Renal cortical epithelial cell (primary cell): ENCODE data around the gene WDR20. TPM values are rescaled to one million over a fixed set of nuclear protein-coding genes. Genes with fewer than 3 reads are reported as not detected.
"Not testable (repeated sequence)": the region's sequence is repeated elsewhere in the genome, so short reads cannot be mapped to it uniquely, and the experiment has no call there.

Experiments used
- DNase-seq: peaks from one replicate; pipeline ENCODE4 v3.0.0-alpha.2; 2011; ENCODE audit warnings: low read depth
- total RNA-seq: library from RNA; depleted of rRNA; stranded (reverse); fragments of >200 nt; gene quantifications from 2 replicates; pipeline ENCODE4 v1.2.3, GENCODE V29; 2014

WDR20 gene
- total RNA-seq, 1 donor from 2014 or later, result 25.3 TPM

DNA sequence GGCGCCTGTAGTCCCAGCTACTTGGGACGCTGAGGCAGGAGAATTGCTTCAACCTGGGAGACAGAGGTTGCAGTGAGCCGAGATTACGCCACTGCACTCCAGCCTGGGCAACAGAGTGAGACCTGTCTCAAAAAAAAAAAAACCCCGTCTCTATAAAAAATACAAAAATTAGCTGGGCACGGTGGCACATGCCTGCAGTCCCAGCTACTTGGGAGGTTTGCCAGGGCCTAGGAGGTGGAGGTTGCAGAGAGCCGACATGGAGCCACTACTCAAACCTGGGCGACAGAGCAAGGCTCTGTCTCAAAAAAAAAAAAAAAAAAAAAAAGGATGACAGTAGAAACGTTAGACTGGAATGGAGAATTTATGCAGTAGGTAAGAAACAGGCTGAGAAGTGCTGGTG lies 5.7 kb upstream of the WDR20 start:
- DNase-seq, result not testable (repeated sequence)

DNA sequence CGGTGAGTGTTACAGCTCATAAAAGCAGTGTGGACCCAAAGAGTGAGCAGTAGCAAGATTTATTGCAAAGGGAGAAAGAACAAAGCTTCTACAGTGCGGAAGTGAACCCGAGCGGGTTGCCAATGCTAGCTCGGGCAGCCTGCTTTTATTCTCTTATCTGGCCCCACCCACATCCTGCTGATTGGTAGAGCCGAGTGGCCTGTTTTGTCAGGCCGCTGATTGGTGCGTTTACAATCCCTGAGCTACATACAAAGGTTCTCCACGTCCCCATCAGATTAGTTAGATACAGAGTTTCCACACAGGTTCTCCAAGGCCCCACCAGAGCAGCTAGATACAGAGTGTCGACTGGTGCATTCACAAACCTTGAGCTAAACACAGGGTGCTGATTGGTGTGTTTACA lies 5.0 kb upstream of the WDR20 start:
- DNase-seq, result not testable (repeated sequence)

DNA sequence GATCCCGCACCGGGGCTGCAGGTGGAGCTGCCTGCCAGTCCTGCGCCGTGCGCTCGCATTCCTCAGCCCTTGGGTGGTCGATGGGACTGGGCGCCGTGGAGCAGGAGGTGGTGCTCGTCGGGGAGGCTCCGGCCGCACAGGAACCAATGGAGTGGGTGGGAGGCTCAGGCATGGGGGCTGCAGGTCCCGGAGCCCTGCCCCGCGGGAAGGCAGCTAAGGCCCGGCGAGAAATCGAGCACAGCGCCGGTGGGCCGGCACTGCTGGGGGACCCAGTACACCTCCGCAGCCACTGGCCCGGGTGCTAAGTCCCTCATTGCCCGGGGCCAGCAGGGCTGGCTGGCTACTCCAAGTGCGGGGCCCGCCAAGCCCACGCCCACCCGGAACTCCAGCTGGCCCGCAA lies 4.2 kb upstream of the WDR20 start:
- not testable (repeated sequence) for DNase-seq

DNA sequence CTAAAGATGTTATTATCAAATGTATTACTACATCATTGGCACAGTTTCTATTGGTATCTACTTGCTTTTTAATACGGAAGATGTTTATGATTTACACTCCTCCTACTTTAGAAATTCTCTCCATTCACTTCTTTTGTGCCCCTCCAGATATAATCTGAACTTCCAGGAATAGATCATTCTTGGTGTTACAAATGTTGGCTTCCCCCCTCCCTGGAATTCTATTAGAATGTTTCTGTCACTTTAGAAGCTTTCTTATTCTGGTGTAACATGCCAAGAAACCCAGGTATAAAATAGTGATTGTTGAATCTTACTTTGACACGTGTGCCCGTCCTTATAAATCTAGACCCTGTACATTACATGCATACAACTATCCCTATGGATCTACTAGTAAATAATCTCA lies 1.2 kb upstream of the WDR20 start:
- DNase-seq, result no peak

DNA sequence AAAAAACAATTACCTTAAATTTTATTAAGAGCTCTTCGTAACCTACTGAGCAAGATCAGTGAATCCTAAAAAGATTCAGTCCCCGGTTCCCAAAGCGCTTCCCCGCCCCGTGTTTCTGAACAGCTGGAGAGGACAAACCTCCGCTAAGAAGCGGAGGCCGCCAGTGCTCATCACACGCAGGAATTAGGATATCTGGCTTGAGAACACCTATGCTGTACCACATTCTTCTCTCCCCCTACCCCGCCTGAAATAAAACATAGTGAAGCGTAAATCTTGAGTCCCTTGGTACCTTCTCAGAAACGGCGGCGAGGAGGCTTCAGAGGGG lies 774 bp upstream of the WDR20 start:
- DNase-seq, result no peak

DNA sequence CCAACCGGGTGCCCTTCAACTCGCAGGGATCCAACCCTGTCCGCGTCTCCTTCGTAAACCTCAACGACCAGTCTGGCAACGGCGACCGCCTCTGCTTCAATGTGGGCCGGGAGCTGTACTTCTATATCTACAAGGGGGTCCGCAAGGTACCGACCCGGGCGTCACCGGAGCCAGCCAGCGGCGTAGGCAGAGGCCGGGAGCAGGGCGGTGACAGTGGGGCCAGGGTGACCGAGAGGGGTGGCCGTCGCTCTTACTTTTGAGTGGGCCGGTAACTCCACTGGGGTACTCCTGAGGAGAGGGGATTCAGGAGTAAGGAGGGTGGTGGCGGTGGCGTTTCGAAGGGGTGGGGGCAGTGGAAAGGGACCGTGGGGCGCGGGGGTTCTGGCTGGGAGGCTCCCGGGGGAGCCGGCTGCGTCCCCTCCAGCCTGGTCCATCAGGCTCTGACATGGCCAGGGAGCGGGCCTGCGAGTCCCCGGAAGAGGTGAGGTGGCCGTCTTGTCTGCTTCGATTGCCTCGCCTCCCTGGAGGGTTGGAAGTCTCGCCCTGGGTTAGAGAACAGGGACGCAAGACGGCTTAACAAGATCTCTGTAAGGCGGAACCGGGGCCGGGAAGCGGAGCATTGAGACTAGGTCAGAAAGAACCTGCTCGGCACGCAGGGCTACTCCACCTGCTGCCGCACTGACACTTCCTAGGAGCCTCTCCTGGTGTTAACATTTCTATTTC lies 491 bp downstream of the WDR20 start:
- no peak for DNase-seq

DNA sequence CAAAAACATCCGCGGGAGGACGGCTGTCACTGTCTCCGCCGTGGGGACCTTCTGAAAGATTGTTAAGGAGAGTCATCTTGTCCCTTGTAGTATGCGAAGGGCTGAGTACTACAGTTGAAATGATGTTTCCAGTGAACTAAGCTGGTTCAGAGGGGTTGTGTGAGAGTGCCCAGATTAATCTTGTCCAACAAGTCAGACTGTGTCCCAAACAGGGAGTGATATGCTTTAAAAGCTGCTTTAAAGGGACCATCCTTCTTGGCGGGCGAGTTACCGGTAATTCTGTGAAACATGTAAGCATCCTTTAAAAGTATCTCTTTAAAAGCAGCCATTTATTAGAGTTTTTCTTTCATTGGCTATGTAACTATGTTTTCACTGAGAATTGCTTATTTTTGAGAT lies 1.1 kb downstream of the WDR20 start:
- DNase-seq, result no peak

DNA sequence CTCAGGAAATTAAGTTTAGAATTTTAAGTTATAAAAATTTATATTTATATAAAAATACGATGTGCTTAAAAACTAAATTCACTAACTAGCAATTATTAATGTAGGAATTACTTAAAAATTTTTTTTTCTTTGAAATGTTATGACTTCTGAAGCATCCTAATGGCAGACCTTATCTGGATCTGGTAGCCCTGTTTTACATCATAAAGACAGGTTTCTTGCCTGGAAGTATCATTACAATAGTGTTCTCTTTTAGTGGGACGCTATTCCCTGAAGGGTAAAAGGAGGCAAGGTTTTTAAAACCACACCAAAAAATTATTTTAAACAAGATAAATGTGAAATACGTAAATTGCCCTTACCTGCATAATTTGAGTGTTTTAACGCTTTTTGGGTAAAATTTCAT lies 2.1 kb downstream of the WDR20 start:
- no peak for DNase-seq

DNA sequence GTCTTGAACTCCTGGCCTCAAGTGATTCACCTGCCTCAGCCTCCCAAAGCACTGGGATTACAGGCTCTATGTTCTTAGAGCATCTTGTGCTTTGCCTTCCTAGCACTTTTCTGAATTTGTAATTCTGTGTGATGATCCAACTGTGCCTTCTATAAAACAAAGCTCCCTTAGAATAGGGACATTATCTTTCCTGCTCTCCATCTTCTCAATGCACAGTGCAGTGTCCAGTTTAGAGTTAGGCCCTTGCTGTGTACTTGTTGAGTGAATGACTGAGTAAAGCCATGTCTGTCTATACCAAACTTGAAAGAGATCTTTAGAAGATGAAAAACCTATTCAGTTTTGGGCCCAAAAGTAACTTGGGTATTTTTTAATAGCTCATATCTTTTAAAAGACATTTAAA lies 5.2 kb downstream of the WDR20 start:
- DNase-seq, result no peak

DNA sequence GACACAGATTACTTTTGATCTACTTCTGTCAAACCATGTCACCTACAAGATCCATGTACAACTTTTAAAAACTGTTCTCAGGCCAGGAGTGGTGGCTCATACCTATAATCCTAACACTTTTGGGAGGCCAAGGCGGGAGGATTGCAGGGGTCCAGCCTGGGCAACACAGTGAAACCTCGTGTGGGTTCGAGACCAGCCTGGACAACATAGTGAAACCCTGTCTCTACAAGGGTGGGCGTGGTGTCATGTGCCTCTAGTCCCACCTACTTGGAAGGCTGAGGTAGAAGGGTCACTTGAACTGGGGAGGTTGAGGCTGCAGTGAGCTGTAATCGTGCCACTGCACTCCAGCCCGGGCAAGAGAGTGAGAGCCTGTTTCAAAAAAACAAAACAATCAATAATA lies 5.7 kb downstream of the WDR20 start:
- no peak for DNase-seq

DNA sequence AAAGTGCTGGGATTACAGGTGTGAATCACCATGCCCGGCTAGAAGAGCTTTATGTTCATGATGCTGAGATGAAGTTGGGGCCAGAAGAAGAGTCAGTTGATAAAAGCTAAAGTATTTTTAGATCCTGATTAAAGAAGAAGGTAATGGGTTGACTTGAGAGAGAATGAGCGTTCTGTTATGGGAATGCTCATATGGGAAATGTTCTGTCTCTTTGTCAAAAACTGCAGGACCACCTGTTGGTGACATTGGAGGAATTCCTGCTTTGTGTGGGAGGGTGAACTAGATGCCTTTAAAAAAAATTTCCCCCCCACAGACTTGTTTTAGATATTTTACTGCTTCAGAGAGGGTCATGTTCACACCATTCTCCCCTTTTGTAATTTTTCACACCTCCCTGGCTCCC lies 6.7 kb downstream of the WDR20 start:
- DNase-seq, result no peak

DNA sequence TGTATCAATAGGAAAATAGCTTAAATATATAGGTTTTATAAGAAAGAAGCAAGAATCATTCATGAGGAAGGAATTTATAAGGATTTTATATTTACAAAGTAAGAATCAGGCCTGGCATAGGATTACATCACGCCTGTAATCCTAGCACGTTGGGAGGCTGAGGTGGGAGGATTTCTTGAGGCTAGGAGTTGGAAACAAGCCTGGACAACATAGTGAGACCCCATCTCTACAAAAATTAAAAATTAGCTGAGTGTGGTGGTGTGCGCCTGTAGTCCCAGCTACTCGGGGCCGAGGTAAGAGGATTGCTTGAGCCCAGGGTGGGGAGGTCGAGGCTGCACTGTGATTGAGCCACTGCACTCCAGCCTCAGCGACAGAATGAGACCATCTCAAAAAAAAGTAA lies 10.4 kb downstream of the WDR20 start:
- DNase-seq, result no peak

DNA sequence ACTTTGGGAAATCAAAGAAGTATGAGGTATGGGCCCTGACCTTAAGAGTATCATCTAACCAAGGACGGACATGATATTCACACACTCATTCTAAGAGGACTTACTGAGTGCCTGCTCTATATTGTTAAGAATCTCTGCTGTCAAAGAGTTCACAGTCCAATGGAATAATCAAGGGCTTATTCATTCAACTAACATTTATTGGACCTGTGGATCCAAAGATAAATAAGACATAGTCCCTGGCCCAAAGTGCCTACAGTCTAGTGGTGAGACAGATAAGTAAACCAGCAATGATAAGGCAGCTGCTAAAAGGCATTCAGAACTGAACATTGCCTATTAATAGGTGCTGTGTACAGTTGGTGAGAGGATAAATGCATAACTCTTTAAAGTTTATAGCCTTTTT lies 11.0 kb downstream of the WDR20 start:
- no peak for DNase-seq

DNA sequence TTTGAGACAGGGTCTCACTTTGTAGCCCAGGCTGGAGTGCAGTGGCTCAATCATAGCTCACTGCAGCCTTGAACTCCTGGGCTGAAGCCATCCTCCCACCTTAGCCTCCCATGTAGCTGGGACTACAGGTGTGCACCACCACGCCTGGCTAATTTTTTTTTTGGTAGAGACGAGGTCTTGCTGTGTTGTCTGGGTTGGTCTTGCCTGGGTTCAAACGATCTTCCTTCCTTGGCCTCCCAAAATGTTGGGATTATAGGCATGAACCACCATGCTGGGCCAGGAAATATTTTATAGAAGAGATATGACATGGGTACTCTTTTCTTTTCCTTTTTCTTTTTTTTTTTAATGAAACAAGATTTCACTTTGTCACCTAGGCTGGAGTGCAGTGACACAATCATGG lies 11.7 kb downstream of the WDR20 start:
- not testable (repeated sequence) for DNase-seq

DNA sequence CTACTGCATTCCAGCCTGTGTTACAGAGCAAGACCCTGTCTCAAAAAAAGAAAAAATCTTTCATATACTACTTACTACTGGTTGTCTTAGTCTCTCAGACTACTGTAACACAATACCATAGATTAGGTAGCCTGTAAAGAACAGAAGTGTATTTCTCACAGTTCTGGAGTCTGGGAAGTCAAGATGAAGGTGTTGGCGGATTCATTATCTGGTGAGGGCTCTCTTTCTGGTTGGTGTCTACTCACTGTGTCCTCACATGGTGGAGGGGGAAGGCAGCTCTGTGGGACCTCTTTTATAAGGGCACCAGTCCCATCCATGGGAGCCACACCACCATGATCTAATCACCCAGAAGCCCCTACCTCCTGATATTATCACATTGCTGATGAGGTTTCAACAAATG lies 14.4 kb downstream of the WDR20 start:
- no peak for DNase-seq

DNA sequence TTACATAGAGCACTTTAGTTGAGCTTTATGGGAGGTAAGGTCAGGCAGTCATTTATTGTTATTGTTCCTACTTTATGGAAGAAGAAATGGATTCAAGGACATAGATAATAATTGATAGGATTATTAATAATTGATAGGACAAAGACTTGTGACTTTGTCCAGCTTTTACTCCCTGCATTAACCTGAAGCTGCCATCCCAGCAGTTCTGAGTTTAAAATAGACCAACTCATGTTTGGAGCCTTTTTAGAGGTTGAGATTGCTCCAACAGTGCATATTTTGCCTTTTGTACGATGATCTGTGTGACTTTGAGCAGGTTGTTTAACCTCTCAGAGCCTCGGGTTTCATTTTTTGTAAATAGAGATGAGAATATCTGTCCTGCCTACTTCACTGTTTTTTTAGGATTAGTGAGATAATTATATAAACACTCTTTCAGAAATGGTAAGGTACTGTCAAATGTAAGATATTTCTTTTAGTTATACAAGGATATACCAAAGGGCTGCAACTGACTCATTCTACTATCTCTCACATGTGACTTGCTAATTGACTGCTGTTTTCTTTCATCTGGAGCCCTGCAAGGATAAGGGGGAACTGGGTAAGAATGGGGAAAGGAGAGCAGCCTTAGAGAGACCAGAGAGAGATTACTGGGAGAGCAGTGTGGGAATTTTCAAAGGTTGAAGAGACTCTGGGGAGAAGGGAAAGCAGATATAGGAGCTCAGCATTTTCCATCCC lies 15.3 kb downstream of the WDR20 start:
- DNase-seq, result peak; percentile 56

DNA sequence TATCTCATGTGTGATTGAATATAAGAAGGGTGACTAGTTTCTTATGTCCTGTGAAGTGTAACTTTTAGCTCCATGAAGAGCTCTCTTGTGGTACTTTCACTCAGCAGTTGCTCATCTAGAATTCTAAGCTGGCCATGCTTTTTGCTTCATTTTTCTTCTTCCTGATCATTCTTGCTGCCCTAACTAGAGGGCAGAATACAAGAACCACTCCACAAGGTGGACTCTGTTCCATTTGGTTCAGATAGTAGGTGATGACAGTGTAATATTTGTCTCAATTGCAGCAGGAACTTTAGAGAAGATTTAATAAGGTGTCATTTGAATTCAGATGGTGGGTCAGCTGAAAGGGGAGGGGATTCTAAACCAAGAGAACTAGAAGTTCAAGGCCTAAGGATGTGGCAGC lies 17.6 kb downstream of the WDR20 start:
- peak; percentile 50 for DNase-seq

DNA sequence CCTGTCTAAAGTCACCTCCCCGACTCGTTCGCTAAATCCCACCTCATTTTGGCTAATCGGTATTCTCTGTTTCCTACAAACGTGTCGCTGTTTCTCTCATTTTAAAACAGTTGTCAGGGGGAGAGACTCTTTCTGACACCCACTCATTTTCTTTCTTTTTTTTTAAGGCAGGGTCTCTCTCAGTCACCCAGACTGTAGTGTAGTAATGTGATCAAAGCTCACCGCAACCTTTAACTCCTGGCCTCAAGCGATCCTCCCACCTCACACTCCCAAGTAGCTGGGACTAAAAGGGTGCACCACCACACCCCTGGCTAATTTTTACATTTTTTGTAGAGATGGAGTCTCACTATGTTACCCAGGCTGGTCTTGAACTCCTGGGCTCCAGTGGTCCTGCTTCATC lies 19.1 kb downstream of the WDR20 start:
- no peak for DNase-seq

DNA sequence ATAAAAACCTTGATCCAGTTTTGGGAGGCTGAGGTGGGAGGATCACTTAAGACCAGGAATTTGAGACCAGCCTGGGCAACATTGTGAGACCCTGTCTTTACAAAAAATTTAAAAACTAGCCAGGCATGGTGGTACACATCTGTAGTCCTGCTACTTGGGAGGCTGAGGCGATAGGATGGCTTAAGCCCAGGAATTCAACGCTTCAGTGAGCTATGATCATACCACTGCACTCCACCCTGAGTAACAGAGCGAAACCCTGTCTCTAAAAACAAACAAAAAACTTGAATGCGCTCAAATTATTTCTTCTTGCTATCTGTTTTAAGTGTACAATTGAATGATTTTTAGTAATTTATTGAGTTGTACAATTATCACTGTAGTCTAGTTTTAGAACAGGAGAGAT lies 20.1 kb downstream of the WDR20 start:
- peak; percentile 75 for DNase-seq

DNA sequence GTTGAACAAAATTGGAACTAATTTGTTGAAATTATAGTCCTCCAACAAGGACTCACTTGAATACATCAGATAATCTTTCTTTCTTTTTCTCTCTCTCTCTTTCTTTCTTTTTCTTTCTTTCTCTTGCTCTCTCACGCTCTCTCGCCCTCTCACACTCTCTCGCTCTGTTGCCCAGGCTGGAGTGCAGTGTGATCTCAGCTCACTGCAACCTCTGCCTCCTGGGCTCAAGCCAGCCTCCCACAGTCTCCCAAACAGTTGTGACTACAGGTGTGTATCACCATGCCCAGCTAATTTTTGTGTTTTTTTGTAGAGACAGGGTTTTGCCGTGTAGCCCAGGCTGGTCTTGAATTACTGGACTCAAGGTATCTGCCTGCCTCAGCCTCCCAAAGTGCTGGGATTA lies 22.8 kb downstream of the WDR20 start:
- DNase-seq, result no peak

DNA sequence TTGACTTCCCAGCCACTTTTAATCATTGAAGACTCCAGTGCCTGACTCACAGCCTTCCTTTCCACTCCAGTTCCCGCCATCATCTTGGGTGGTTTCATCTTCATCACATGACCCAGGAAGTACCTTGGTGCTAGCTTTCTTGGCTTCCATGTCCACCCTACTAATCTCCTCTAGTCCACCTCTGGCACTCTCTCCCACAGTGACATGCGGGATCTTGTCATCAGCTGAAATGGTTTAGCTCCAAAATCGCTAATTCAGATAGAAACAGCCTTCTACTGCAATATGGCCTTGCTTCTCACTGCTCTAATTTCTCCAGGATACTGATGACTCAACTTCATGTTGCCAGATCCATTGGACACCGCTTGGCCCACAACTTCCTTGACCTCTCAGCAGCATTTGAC lies 24.5 kb downstream of the WDR20 start:
- peak; percentile 79 for DNase-seq

DNA sequence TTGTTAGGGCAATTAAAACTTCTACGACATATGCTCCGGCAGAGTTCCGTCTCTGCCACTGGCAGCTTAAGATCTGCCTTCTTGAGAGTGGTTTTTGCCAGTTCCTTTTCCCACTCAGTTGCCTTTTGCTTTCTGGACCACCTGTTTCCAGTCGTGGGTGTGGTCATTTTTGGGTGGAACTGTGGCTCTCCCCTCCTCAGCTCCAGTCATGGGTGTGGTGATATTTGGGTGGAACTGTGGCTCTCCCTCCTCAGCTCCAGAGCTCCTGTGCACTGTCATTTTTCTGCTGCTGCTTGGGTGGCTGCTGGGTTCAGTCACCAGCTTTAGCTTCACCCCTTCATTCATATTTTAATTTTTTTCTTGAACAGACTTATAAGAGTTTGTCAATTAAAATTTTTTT lies 25.3 kb downstream of the WDR20 start:
- no peak for DNase-seq

DNA sequence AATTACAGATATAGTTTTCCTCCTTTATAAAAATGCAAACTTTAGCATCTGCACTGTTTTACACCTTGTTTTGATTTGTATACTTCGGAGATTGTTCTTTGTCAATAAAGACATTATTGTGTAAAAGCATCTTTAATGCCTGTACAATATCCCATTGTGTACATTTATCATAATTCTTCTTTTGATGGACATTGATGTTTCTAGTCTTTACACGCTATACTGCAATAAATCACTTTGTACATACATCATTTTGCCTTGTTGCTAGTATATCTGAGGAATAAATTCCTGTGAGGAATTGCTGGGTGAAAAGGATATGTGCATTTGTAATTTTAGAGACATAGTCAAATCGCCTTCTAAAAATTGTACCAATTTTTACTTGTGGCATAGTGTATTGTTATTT lies 30.4 kb downstream of the WDR20 start:
- no peak for DNase-seq
